HL-60 (cell line): ENCODE results near the gene FOXA2.

Experiments used
- GABPA ChIP-seq: IDR thresholded peaks from 2 replicates; pipeline ENCODE4 v1.6.1; 2012; ENCODE audit warnings: low read depth
- TF ChIP-seq, protein P1 (sequence below): IDR thresholded peaks from one replicate; pipeline ENCODE4 v1.5.1; 2011; ENCODE audit warnings: low read length, control low read depth, inconsistent platforms; ENCODE audit not compliant: insufficient read depth

DNA sequence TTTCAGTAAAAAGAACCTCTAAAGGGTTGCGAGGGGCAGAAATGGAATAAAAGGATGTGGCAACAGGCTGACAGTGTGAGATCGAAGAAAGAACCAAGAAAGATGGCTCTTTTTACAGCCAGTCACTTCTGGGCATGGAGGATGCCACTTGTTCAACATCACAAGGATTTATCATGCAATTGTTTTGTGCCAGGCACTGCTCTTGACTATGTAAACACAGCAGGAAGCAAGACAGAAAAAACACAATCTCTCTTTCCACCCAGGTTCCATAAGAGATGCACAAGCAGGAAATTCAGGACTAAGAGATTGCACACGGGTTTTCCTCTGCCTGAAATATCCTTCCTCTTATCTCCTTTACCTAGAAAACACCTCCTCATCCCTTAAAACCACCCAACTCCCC is 38.0 kb downstream of the FOXA2 start:
- TF ChIP-seq, protein P1, sequence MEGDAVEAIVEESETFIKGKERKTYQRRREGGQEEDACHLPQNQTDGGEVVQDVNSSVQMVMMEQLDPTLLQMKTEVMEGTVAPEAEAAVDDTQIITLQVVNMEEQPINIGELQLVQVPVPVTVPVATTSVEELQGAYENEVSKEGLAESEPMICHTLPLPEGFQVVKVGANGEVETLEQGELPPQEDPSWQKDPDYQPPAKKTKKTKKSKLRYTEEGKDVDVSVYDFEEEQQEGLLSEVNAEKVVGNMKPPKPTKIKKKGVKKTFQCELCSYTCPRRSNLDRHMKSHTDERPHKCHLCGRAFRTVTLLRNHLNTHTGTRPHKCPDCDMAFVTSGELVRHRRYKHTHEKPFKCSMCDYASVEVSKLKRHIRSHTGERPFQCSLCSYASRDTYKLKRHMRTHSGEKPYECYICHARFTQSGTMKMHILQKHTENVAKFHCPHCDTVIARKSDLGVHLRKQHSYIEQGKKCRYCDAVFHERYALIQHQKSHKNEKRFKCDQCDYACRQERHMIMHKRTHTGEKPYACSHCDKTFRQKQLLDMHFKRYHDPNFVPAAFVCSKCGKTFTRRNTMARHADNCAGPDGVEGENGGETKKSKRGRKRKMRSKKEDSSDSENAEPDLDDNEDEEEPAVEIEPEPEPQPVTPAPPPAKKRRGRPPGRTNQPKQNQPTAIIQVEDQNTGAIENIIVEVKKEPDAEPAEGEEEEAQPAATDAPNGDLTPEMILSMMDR, result no peak
- TF ChIP-seq GABPA, result no peak
